Measurements from ENCODE around the gene CDA.

The CDA gene

GRCh38 chr1:20573987-20574386 is 14.9 kb upstream of the CDA start:
- Histone ChIP-seq H3K27ac (ENCODE audit: insufficient read depth in 1 of 2, low read depth in 1 of 2, low read length in 2 of 2, poor library complexity in 1 of 2, severe bottlenecking in 2 of 2) (no peak overlapping the region), H3K27me3 (replicated peaks in 2 of 5; ENCODE audit: control insufficient read depth in 4 of 5, insufficient read depth in 5 of 5, low read length in 4 of 5) (peaks cover 0 to 23% (median 4%) of the 10 kb centered on the region in 5 experiments), H3K9me3 (ENCODE audit: control extremely low read depth in 1 of 5, control insufficient read depth in 4 of 5, insufficient read depth in 2 of 5, low read depth in 1 of 5, low read length in 4 of 5) (no peaks in the 10 kb centered on the region), H3K4me1 (ENCODE audit: control extremely low read depth in 1 of 4, control insufficient read depth in 4 of 4, insufficient read depth in 4 of 4, low read length in 3 of 4) (peaks cover 0 to 2% (median 0%) of the 10 kb centered on the region in 4 experiments), H3K4me3 (ENCODE audit: control insufficient read depth in 1 of 7, extremely low read depth in 1 of 7, insufficient read depth in 4 of 7, low read depth in 2 of 7, low read length in 6 of 7) (no peak overlapping the region), H3K36me3 (ENCODE audit: control insufficient read depth in 4 of 4, insufficient read depth in 4 of 4, low read length in 3 of 4) (no peaks in the 10 kb centered on the region)
- no peak for DNase-seq
- ChIA-PET CTCF (interaction anchor here (1.3 to 3.8 kb wide), 6 partner anchors 10 to 83 kb away, joined by 4 to 44 read pairs (median 14); partner anchors contain the start of gene PINK1), POLR2A (interaction anchor here (1.4 kb wide), 1 partner anchor 60 kb away, joined by 6 read pairs; no protein-coding TSS in a partner anchor)
- WGBS (ENCODE audit: insufficient coverage), result 100% methylated on average over 1 of the region's 1 CpG

- Histone ChIP-seq H3K36me3 (ENCODE audit: control insufficient read depth in 4 of 4, insufficient read depth in 4 of 4, low read length in 3 of 4) (no peaks in the 10 kb centered on the region), H3K4me1 (ENCODE audit: control extremely low read depth in 1 of 4, control insufficient read depth in 4 of 4, insufficient read depth in 4 of 4, low read length in 3 of 4) (peaks cover 0 to 2% (median 0%) of the 10 kb centered on the region in 4 experiments), H3K27me3 (replicated peaks in 2 of 5; ENCODE audit: control insufficient read depth in 4 of 5, insufficient read depth in 5 of 5, low read length in 4 of 5) (peaks cover 0 to 18% (median 2%) of the 10 kb centered on the region in 5 experiments), H3K9me3 (ENCODE audit: control extremely low read depth in 1 of 5, control insufficient read depth in 4 of 5, insufficient read depth in 2 of 5, low read depth in 1 of 5, low read length in 4 of 5) (no peaks in the 10 kb centered on the region), H3K27ac (ENCODE audit: insufficient read depth in 1 of 2, low read depth in 1 of 2, low read length in 2 of 2, poor library complexity in 1 of 2, severe bottlenecking in 2 of 2) (no peak overlapping the region), H3K4me3 (ENCODE audit: control insufficient read depth in 1 of 7, extremely low read depth in 1 of 7, insufficient read depth in 4 of 7, low read depth in 2 of 7, low read length in 6 of 7) (no peak overlapping the region)
- 27% methylated on average over 7 of the region's 18 CpGs for WGBS (ENCODE audit: insufficient coverage)
- DNase-seq, result peak; percentile 87 to 93 (median 90)
- CTCF ChIA-PET, result interaction anchor here (0.7 to 3.8 kb wide), 19 partner anchors 8 to 121 kb away, joined by 3 to 44 read pairs (median 5); partner anchors contain the start of genes DDOST and PINK1
- POLR2A ChIA-PET, result interaction anchor here (0.5 to 1.4 kb wide), 3 partner anchors 57 to 73 kb away, joined by 3 to 6 read pairs (median 3); no protein-coding TSS in a partner anchor
These were observed 14.0 kb upstream of the CDA start for GRCh38 chr1:20574686-20575540.

- Histone ChIP-seq H3K27me3 (replicated peaks in 2 of 5; ENCODE audit: control insufficient read depth in 4 of 5, insufficient read depth in 5 of 5, low read length in 4 of 5) (peaks cover 0 to 18% (median 2%) of the 10 kb centered on the region in 5 experiments), H3K9me3 (ENCODE audit: control extremely low read depth in 1 of 5, control insufficient read depth in 4 of 5, insufficient read depth in 2 of 5, low read depth in 1 of 5, low read length in 4 of 5) (no peaks in the 10 kb centered on the region), H3K4me3 (ENCODE audit: control insufficient read depth in 1 of 7, extremely low read depth in 1 of 7, insufficient read depth in 4 of 7, low read depth in 2 of 7, low read length in 6 of 7) (no peak overlapping the region), H3K36me3 (ENCODE audit: control insufficient read depth in 4 of 4, insufficient read depth in 4 of 4, low read length in 3 of 4) (no peaks in the 10 kb centered on the region), H3K4me1 (ENCODE audit: control extremely low read depth in 1 of 4, control insufficient read depth in 4 of 4, insufficient read depth in 4 of 4, low read length in 3 of 4) (peaks cover 0 to 2% (median 0%) of the 10 kb centered on the region in 4 experiments), H3K27ac (ENCODE audit: insufficient read depth in 1 of 2, low read depth in 1 of 2, low read length in 2 of 2, poor library complexity in 1 of 2, severe bottlenecking in 2 of 2) (no peak overlapping the region)
- ChIA-PET POLR2A (interaction anchor here (0.5 kb wide), 1 partner anchor 56 kb away, joined by 3 read pairs; no protein-coding TSS in a partner anchor), CTCF (interaction anchor here (0.7 to 3.8 kb wide), 19 partner anchors 9 to 120 kb away, joined by 3 to 44 read pairs (median 5); partner anchors contain the start of genes DDOST and PINK1)
- 78% methylated on average over 6 of the region's 10 CpGs for WGBS (ENCODE audit: insufficient coverage)
- no peak for DNase-seq
These were observed 13.2 kb upstream of the CDA start for GRCh38 chr1:20575541-20576336.

- Histone ChIP-seq H3K4me3 (ENCODE audit: control insufficient read depth in 1 of 7, extremely low read depth in 1 of 7, insufficient read depth in 4 of 7, low read depth in 2 of 7, low read length in 6 of 7) (no peak overlapping the region), H3K27me3 (replicated peaks in 2 of 5; ENCODE audit: control insufficient read depth in 4 of 5, insufficient read depth in 5 of 5, low read length in 4 of 5) (peaks cover 0 to 15% (median 2%) of the 10 kb centered on the region in 5 experiments), H3K9me3 (ENCODE audit: control extremely low read depth in 1 of 5, control insufficient read depth in 4 of 5, insufficient read depth in 2 of 5, low read depth in 1 of 5, low read length in 4 of 5) (no peaks in the 10 kb centered on the region), H3K4me1 (ENCODE audit: control extremely low read depth in 1 of 4, control insufficient read depth in 4 of 4, insufficient read depth in 4 of 4, low read length in 3 of 4) (peaks cover 0 to 2% (median 0%) of the 10 kb centered on the region in 4 experiments), H3K27ac (ENCODE audit: insufficient read depth in 1 of 2, low read depth in 1 of 2, low read length in 2 of 2, poor library complexity in 1 of 2, severe bottlenecking in 2 of 2) (no peak overlapping the region), H3K36me3 (ENCODE audit: control insufficient read depth in 4 of 4, insufficient read depth in 4 of 4, low read length in 3 of 4) (no peaks in the 10 kb centered on the region)
- ChIA-PET CTCF (interaction anchor here (1.1 to 1.8 kb wide), 3 partner anchors 56 to 64 kb away, joined by 3 to 5 read pairs (median 4); no protein-coding TSS in a partner anchor), POLR2A (no interaction called here)
- no peak for DNase-seq
- no CpG with 5 or more reads among the region's 3 CpGs for WGBS (ENCODE audit: insufficient coverage)
These were observed 10.8 kb upstream of the CDA start for GRCh38 chr1:20578062-20578461.

DNA sequence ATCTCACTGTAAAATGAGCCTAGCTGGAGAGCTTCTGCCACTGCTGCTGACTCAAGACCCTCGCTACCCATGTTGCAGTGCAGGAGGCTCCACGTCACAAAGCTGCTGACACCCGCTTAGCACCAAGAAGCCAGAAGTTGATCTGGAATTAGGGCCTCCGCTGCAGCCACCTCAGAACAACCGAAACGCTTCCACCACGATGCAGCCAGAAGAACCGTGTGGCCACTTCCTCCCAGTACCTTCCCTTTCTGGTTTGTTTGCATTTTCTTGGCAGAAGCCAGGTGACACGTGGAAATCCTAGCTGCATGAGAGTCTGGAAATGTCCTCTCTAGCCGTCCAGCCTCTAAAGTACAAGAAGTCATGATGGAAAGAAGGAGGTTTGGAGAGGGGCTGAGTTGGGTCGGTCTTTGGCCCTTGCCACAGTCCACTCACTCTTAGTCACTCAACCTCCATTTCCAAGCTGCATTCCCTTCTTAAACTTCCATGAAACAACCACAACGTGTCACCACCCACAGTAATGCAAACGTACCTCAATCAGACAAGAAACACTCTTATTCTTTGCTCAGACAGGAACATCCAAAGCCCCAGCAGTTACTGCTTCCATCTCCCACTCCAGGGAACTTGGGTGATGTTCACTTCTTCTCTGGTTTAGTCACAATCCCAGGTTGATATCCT is 10.0 kb upstream of the CDA start:
- peaks cover 0 to 2% (median 0%) of the 10 kb centered on the region in 4 experiments for H3K4me1 ChIP-seq (ENCODE audit: control extremely low read depth in 1 of 4, control insufficient read depth in 4 of 4, insufficient read depth in 4 of 4, low read length in 3 of 4)
- 66% methylated on average over 10 of the region's 13 CpGs for WGBS (ENCODE audit: insufficient coverage)
- DNase-seq, result no peak
- peaks cover 0 to 8% (median 2%) of the 10 kb centered on the region in 5 experiments for H3K27me3 ChIP-seq (replicated peaks in 2 of 5; ENCODE audit: control insufficient read depth in 4 of 5, insufficient read depth in 5 of 5, low read length in 4 of 5)
- H3K36me3 ChIP-seq (ENCODE audit: control insufficient read depth in 4 of 4, insufficient read depth in 4 of 4, low read length in 3 of 4), result no peaks in the 10 kb centered on the region
- H3K27ac ChIP-seq (ENCODE audit: insufficient read depth in 1 of 2, low read depth in 1 of 2, low read length in 2 of 2, poor library complexity in 1 of 2, severe bottlenecking in 2 of 2), result no peak overlapping the region
- ChIA-PET CTCF (interaction anchor here (1.1 to 1.8 kb wide), 2 partner anchors 55 to 63 kb away, joined by 3 to 4 read pairs; no protein-coding TSS in a partner anchor), POLR2A (no interaction called here)
- no peaks in the 10 kb centered on the region for H3K9me3 ChIP-seq (ENCODE audit: control extremely low read depth in 1 of 5, control insufficient read depth in 4 of 5, insufficient read depth in 2 of 5, low read depth in 1 of 5, low read length in 4 of 5)
- no peak overlapping the region for H3K4me3 ChIP-seq (ENCODE audit: control insufficient read depth in 1 of 7, extremely low read depth in 1 of 7, insufficient read depth in 4 of 7, low read depth in 2 of 7, low read length in 6 of 7)

- Histone ChIP-seq H3K9me3 (ENCODE audit: control extremely low read depth in 1 of 5, control insufficient read depth in 4 of 5, insufficient read depth in 2 of 5, low read depth in 1 of 5, low read length in 4 of 5) (peaks cover 0 to 3% (median 0%) of the 10 kb centered on the region in 5 experiments), H3K27me3 (replicated peaks in 2 of 5; ENCODE audit: control insufficient read depth in 4 of 5, insufficient read depth in 5 of 5, low read length in 4 of 5) (peaks cover 0 to 16% (median 6%) of the 10 kb centered on the region in 5 experiments), H3K4me1 (ENCODE audit: control extremely low read depth in 1 of 4, control insufficient read depth in 4 of 4, insufficient read depth in 4 of 4, low read length in 3 of 4) (peaks cover 2 to 20% (median 17%) of the 10 kb centered on the region in 4 experiments), H3K36me3 (ENCODE audit: control insufficient read depth in 4 of 4, insufficient read depth in 4 of 4, low read length in 3 of 4) (no peaks in the 10 kb centered on the region), H3K4me3 (ENCODE audit: control insufficient read depth in 1 of 7, extremely low read depth in 1 of 7, insufficient read depth in 4 of 7, low read depth in 2 of 7, low read length in 6 of 7) (no peak overlapping the region), H3K27ac (ENCODE audit: insufficient read depth in 1 of 2, low read depth in 1 of 2, low read length in 2 of 2, poor library complexity in 1 of 2, severe bottlenecking in 2 of 2) (no peak overlapping the region)
- DNase-seq, result no peak
- ChIA-PET CTCF (interaction anchor here (1.2 to 2.7 kb wide), 3 partner anchors 10 to 54 kb away, joined by 3 to 11 read pairs (median 9); no protein-coding TSS in a partner anchor), POLR2A (no interaction called here)
- no CpG with 5 or more reads among the region's 2 CpGs for WGBS (ENCODE audit: insufficient coverage)
These were observed 4.0 kb upstream of the CDA start for GRCh38 chr1:20584890-20585289.
